EL (cell line): ENCODE results near the gene DEUP1.
"Not testable (repeated sequence)": the region's sequence is repeated elsewhere in the genome, so short reads cannot be mapped to it uniquely, and the experiment has no call there.

ENCODE experiments used
- DNase-seq: peaks from one replicate; pipeline ENCODE4 v3.0.0-alpha.2; 2016

DEUP1 gene, protein sequence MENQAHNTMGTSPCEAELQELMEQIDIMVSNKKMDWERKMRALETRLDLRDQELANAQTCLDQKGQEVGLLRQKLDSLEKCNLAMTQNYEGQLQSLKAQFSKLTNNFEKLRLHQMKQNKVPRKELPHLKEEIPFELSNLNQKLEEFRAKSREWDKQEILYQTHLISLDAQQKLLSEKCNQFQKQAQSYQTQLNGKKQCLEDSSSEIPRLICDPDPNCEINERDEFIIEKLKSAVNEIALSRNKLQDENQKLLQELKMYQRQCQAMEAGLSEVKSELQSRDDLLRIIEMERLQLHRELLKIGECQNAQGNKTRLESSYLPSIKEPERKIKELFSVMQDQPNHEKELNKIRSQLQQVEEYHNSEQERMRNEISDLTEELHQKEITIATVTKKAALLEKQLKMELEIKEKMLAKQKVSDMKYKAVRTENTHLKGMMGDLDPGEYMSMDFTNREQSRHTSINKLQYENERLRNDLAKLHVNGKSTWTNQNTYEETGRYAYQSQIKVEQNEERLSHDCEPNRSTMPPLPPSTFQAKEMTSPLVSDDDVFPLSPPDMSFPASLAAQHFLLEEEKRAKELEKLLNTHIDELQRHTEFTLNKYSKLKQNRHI

DNA sequence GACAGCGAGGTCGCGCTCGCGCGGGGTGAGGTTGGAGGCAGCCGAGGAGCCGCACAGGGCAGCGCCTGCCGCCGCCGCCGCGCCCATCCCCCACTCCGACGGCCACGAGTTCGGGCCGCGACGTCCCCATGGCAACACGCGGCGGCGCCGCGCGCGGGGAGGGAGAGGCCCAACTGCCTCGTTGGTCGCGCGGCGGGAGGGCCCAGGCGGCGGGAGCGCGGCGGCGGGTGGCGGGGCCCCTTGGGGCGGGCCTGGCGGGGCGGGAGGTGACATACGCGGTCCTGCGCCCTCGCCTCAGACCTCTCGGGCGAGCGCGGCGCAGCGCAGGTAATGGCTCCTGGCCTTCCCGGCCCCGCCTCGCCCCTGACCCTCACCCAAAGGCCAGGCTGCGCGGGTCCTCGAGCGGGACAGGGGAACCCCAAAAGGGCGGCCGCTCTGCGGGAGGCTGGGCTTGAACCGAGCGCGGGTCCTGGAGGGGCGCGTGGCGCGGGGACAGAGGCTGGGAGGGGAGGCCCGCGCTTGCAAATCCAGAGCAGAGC, at the start of gene DEUP1:
DEUP1 (plus strand) TSS at position 297 of the 539 bp plus-strand sequence. CDS start 1,518 bp downstream, outside the sequence.
- peak; percentile 6 for DNase-seq

DNA sequence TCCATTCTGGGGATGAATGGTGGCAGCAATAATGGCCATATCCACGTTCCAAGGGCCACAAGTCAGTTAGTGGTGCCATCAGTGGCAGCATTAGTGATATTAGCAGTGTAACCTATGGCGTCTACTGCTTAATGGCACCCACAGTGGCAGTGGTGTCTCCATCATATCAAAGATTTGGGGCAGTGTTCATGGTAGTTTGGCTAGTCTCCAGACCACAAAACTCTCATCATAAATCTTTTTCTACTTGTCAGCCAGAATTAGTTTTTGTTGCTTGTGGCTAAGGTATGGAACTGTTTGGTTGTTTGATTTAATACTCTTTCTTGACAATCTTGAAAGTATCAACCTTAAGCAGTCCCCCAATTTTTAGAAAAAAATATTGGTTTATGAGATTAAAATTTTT, 45.1 kb upstream of the DEUP1 start:
- no peak for DNase-seq

DNA sequence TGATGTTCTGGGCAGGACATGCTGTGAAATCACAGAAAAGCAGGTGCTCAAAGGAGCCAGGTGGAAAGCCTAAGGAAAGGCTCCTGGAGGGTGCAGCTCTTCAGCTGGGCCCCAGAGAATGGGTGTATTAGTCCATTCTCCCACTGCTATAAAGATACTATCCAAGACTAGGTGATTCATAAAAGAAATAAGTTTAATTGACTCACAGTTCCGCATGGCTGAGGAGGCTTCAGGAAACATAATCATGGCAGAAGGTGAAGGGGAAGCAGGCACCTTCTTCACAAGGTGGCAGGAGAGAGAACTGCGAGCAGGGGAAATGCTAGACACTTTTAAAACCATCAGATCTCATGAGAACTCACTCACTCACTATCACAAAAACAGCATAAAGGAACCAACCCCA, 43.1 kb upstream of the DEUP1 start:
- no peak for DNase-seq

DNA sequence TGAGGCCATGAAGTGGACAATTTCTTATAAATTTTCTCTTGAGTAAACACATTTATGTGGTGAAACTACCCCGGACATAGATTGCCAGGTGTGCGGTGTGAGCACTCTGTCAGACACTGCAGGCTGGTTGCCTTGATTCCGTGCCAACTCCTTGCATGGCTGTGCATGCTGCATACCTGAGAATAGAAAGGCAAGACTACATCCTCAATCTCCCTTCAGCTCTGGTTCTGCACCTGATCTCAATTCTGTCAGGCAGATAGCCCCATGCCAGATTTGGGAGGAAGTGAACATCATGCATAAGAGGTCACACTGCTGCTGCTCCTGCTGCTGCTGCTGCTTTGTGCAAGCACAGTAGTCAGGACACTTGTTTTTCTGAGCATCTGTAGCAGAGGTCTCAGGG, 42.5 kb upstream of the DEUP1 start:
- DNase-seq = no peak

DNA sequence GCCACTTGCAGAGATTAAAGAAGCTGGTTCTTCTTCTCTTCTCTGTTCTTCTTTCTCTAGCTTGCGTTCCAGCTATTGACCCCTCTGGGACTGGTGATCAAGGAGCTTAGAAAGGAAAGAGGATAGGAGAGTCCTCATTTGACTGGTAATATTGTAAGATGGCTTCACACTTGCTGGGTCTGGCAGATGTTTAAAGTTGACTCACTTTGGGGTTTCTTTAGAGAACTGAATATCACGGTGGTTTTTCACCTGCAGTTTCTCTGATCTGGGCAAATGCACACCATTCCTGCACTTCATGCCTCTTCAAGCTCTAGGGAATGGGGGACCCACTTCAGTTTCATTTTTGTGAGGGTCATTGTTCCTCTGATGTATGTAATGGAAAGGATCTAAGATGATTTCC, 41.8 kb upstream of the DEUP1 start:
- no peak for DNase-seq

DNA sequence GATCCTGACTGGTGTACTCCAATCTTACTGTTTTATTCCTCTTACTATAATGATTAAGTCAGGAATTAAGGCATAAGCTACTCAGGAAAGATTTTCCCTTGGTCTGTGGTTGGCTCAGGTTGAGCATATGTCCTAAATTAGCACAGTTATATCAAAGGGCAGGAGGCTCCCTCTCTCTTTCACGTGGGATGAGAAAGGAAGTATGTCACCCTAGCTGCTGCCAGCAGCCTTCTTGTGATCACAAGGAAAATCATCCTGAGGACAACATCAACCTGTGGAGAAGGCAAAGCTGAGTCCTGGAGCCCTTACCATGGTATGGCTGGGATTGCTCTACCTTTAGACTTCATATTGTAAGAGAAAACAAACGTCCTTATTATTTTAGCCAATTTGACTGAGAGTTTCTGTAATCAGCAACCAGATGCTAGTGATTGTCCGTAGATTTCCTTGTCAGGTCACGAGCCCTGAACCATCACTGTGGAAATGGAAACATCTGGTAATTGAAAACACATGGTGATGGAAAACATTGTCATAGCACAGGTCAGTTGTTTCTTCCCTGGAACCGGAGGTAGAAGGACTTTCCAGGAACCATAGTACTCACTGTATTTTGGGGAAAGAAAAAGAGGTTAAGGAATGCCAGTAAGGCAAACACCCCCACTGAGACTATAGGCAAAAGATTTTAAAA, 40.6 kb upstream of the DEUP1 start:
- no peak for DNase-seq

DNA sequence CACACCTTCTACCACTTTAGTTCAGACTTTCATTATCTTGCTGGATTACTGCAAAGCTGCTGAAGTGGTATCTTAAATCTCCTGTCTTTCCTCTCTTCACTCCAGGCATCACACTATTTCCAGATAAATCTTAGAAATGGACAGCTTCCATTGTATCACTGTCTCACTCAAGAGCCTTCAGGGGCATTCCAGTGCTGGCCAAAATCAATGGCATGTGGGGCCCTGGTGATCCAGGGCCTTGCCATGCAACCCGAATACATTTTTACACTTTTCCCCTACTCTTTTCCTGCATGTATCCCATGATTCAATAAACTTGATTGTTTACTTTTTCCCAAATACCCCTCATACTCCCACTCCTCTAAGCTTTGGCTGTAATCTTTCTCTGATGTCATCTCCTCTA, 39.4 kb upstream of the DEUP1 start:
- DNase-seq = no peak

DNA sequence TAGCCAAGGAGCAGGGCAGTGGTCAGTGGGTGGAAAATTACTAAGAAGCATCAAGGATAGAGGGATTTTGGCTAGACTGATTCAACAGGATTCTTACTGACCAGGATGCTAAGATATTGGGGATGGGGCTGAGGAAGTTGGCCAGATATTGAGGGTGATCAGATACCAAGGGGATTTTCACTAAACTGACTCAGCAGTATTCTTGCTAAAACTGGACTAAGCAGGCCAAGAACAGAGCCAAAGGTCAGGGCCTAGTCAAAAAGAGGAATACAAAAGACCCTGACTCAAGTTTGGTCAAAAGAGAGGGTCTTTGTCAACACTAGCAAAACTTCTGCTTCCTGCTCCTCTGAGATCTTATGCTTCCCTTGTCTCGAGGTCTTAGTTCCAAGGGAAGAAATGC, 38.6 kb upstream of the DEUP1 start:
- DNase-seq = no peak

DNA sequence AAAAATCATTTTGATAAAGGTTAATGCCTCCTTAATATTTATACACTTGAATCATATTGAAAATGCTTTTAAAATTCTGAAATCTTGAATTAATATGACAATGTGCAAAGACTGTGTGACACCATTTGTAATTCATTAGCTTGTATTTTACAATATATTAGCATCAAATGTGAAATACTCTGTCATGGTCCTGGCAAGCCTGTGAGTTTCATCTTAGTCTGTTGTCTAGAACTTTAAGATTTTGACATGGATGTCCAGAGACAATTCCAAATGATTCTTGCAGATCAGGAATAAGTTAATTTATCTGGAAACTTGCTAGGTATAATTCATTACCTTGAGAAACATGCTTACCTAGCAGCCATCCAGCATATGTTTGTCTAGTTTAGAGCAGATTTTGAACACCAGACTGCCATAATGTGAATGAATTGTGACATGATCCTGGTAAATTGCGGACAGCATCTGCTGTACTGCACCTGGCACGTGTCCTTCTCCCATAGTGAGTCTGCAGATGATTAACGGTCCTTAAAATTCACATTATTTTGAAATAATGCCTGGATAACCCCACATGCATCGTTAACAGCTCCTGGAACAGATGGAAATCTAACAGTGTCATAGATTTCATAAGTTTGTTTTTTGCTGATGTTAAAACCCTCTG, 34.5 kb upstream of the DEUP1 start:
- no peak for DNase-seq

DNA sequence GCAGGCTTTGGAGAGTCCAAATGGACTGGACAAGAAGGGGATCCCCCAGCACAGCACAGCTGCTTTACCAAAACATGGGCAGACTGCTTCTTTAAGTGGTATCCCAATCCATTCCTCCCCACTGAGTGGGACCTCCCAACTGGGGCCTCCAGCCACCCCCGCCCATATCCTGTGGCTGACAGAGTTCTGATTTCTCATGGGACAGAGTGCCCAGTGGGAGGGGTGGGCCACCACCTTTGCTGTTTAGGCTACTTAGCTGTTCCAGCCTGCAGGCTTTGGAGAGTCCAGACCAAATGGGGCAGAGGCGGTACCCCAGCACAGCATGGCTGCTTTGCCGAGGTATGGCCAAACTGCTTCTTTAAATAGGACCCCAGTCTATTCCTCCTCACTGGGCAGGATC, 26.9 kb upstream of the DEUP1 start:
- no peak for DNase-seq

DNA sequence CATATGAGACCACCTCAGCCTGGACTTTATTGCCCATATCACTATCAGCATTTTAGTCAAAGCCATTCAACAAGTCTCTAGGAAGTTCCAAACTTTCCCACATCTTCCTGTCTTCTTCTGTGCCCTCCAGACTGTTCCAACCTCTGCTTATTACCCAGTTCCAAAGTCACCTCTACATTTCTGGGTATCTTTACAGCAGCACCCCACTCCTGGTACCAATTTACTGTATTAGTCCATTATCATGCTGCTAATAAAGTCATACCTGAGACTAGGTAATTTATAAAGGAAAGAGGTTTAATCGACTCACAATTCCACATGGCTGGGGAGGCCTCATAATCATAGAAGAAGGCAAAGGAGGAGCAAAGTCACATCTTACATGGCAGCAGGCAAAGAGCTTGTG, 16.1 kb upstream of the DEUP1 start:
- not testable (repeated sequence) for DNase-seq

DNA sequence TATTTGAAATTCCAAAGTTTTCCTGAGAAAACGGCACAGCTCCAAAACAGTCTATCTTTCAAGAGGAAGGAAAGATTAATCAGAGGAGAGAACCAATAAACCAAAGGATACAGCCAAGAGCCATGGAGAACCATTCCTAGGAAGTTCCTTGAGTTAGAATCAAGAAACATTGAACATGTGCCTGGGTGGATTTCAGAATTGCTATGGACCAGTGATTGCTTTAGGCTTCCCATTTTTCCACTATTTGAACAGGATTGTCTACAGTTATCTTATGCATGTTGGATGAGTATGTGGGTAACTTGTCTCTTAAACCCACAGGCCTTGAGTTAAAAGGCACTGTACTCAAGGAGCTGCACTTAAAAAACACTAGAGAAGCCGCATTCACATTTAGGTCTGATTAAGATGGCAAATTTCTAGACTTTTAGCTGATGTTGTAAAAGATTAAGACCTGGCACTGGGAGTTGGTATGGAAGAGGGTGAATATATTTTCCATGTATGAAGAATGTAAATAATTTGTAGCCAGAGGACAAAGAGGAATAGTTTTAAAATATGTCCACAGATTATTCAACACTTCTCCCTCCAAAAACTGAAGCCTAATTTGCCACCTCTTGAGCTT, 11.2 kb upstream of the DEUP1 start:
- DNase-seq = no peak

DNA sequence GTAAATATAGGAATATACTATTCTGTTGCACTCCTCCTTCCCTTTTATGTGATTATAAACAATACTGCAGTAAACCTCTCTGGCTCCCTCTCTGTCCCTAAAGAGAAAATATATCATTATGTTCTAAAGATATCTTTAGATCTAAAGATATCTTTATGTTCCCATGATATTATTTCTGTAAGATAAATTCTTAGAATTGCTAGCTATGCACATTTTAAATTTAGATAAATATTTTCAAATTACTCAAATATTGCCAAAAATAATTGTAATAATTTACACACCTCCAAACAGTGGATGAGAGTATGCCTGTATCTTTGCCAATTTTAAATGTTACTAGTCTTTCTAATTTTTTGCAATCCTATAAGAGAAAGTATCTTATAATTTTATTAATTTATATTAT, 10.3 kb upstream of the DEUP1 start:
- no peak for DNase-seq

DNA sequence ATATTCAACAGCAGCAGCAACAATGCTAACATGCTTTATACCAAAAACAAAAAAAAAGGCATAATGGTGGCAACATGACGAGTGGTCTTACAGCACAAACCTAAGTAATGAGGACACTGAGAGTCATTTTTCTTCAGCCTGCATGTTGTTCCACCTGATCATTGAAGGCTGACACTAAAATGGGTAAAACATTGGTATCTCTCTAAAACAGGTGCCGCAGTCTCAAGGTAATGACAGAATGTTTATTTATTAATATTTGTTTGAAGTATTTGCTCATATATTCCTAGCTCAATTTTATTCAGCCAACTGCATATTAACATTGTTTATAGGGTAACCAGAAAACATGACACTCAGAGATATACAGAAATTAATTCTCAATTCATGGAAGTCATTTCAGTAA, 8.3 kb upstream of the DEUP1 start:
- DNase-seq = no peak

DNA sequence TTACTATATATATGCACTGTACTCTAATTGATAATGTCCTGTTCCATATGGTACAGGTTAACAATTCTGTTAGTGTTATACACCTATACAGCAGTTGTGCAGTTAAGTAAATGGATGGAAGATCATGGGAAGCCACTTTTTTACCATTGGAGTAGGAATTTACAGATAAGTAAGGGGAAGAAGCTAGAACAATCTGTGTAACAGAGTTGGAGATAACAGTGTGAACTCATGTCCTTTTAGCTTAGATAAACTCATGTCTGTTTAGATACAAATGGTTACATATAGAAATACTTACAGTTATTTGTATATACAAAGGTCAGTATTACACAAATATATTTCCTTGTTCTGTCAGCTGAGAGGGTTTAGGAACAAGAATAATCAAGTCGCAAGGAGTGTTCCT, 6.8 kb upstream of the DEUP1 start:
- DNase-seq = no peak

DNA sequence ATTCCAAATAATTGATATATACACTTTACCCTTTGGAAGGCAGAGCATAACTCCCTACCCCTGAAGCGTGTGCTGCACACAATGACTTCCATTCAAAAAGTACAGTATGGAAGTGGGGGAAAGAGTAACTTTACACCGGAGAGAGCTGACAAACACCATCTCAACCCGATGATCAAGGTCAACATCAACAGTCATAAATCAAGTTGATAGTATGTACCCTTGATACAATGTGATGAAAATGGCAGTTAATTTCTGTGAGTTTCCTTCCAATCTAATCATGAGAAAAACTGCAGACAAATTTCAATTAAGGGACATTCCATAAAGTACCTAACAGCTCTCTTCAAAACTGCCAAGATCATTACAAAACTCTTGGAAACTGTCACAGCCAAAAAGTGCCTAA, 6.0 kb upstream of the DEUP1 start:
- no peak for DNase-seq

DNA sequence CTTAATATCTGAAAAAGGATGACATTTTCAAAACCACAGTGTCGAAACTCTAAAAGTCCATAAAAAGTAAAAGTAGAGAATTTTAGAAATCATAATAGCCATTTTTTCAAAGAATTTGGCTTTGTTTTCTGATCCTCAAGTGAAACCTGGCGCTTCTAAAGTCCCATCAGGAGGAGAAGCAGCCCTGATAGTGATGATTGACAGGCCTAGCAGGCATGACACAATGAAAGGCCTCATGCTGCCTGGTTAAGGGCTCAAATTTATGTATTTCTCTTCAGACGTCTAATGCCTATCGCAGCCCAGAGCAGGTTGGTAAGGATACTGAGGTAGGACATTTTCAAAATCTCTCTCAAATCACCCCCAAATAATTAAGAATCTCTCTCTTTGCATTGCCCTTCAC, 3.9 kb upstream of the DEUP1 start:
- no peak for DNase-seq

DNA sequence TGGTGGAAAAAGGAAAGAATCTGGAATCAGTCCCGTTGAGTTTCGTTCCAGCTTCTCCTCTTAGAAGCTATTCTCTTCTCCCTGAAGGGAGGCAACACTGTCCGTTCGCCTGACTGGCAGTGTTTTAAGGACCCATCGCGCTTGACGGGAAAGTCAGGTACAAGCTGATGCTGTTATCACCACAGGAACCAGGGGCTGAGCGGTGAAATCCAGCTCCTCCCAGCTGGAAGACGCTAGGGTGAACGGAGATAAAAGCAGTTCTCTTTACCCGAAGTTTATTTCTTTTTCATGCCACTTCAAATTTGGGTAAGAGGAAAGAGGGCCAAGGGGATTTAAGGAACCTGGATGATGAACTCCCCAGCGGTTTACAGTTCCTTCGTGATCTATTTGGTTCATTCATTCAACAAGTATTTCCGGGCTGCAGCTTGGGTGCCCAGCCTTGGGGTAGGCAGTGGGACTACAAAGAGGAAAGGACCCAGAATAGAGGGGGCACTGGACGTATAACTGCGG, 551 bp upstream of the DEUP1 start:
- peak; percentile 2 for DNase-seq

DNA sequence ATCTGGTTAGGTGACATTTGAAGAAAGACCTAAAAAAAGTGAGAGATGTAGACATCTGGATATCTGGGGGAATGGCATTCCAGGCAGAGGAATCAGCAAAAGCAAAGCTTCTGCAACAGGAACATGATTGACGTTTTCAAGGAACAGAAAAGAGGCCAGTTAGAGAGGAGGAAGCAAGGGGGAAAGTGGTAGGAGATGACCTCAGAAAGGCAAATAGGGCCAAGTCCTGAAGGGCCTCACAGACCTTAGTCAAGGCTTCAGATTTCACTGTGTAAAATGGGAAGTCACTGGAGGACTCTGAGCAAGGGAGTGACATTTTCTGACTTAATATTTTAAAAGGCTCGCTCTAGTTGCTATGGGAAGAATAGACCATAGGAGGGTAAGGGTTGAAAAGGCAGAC, 9.7 kb downstream of the DEUP1 start:
- no peak for DNase-seq

DNA sequence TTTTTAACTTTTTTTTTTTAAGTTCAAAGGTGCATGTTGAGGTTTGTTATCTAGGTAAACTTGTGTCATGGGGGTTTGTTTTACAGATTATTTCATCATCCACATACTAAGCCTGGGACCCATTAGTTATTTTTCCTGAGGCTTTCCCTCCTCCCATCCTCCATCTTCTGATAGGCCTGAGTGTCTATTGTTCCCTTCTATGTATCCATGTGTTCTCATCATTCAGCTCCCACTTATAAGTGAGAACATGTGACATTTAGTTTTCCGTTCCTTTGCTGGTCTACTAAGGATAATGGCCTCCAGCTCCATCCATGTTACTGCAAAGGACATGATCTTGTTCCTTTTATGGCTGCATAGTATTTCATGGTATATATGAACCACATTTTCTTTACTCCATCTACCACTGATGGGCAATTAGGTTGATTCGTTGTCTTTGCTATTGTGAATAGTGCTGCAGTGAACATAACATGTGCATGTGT, 14.4 kb downstream of the DEUP1 start:
- DNase-seq = no peak

DNA sequence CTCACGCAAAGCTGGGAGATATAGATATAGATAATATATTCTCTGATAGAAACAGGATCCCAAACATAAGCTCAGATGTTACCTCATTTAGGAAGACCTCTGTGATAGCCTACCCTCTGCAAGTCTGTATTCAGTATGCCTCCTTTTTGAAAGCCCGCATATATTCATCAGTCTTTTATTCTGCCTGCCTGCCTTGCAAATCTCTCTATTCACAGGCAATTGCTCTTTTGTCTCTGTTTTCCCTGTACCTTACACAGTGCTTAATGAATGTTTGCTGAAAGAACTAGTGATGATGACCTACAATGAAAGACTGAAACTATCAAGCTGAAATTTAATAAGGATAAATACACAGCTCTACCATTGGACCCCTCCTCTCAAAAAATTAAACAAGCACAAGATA, 18.4 kb downstream of the DEUP1 start:
- no peak for DNase-seq

DNA sequence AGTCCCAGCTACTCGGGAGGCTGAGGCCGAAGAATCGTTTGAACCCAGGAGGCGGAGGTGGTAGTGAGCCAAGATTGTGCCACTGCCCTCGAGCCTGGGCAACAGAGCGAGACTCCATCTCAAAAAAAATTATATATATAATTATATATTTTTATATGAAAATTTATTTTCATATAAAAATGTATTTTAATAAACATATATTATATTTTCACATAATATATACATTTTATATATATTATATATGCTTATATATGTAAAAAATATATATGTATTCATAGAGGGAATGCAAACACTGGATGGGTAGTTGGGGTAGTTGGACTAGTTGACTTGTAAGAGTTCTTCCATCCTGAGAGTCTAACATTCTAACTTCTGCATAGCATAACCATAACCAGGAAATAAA, 20.3 kb downstream of the DEUP1 start:
- DNase-seq = no peak

DNA sequence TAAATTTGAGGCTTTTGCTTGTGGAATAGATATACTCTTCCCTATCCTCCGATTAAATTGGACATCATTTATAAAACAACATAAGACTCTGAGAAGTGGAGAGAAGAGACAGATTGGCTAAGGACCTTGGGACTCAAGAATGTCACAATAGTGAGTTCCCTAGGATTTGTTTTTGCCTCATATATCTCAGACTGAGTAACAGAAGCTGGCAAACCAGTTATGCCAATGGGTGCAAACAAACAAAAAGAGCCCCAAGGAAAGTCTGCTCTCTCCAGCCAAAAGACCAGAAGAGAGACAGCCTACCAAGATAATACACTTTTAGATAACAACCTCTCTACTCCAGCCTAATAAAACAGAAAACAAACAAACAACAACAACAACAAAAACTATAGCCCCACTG, 28.9 kb downstream of the DEUP1 start:
- DNase-seq = no peak
